Colonic mucosa (tissue), 4 donors: ENCODE results near the gene FNDC3B. TPM values are rescaled to one million over a fixed set of nuclear protein-coding genes. Genes with fewer than 3 reads are reported as not detected.
"Not testable (repeated sequence)": the region's sequence is repeated elsewhere in the genome, so short reads cannot be mapped to it uniquely, and the experiment has no call there.

ENCODE experiments used
- DNase-seq: peaks from one replicate; pipeline ENCODE4 v3.0.0-alpha.2; 2020
- H3K27ac ChIP-seq: fragments of 200-600 bp; one replicate; pipeline ENCODE4 v1.8.0; 2021
- H3K27me3 ChIP-seq: fragments of 200-600 bp; one replicate; pipeline ENCODE4 v1.8.0; 2021
- H3K36me3 ChIP-seq: fragments of 200-600 bp; one replicate; pipeline ENCODE4 v1.8.0; 2021
- H3K4me1 ChIP-seq: fragments of 200-600 bp; one replicate; pipeline ENCODE4 v1.8.0; 2021; ENCODE audit warnings: mild to moderate bottlenecking
- H3K4me3 ChIP-seq: fragments of 200-600 bp; one replicate; pipeline ENCODE4 v1.8.0; 2021
- H3K9ac ChIP-seq, 2 donors: one replicate each; pipeline ENCODE4 v1.7.0; 2013; ENCODE audit warnings: control low read depth in 2 of 2, low read depth in 2 of 2, low read length in 2 of 2
- H3K9me3 ChIP-seq: fragments of 200-600 bp; one replicate; pipeline ENCODE4 v1.8.0; 2021
- intact Hi-C: fragments of 100-400 bp; cut with DNase I; formaldehyde crosslinking; loops from one replicate; pipeline ENCODE4 v1.14.1; 2022
- total RNA-seq, 2 donors: library from RNA; stranded (reverse); fragmentation: NEBNext Ultra II Directional in 1 of 2; extraction: Animal tissue kit (Norgen Biotek cat#: 25700) in 1 of 2; gene quantifications; one replicate each; pipeline ENCODE4 v1.2.1, GENCODE V29; 2021
- TF ChIP-seq, protein P1 (sequence below): fragments of 200-600 bp; IDR thresholded peaks from one replicate; pipeline ENCODE4 v1.8.0; 2022; ENCODE audit warnings: antibody characterized with exemption, mild to moderate bottlenecking
- donor health status: healthy.
- donor health status: DM: no; HTN: no; CAD: no.
- donor health status: DM: no; HTN: no; CAD: no.

FNDC3B gene
- total RNA-seq, 2 donors from 2014 or later, result 66.7 to 142 TPM

DNA sequence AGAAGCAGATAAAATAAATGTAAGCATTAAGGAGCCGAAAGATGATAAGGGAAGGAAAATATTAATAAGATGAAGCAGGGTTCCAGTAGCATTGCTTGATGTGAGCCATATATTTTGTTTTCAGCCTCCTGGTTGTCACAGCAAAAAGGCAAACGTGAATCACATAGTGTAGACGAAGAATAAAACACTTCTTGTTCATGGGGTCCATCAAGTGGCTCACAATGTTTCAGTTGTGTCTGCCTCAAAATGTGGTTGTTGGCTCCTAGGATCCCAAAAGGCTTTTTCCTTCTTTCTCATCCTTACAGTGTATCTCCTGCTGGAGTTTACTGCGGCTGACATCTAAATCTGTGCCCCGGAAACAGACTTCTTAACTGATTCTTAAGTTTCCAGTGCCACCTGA, 213.8 kb downstream of the FNDC3B start:
- no peak for DNase-seq
- Histone ChIP-seq H3K36me3 (no peaks in the 10 kb centered on the region), H3K9me3 (no peaks in the 10 kb centered on the region), H3K9ac (no peak overlapping the region), H3K27ac (no peak overlapping the region), H3K27me3 (no peaks in the 10 kb centered on the region), H3K4me1 (no peaks in the 10 kb centered on the region), H3K4me3 (no peak overlapping the region)
- TF ChIP-seq, protein P1, sequence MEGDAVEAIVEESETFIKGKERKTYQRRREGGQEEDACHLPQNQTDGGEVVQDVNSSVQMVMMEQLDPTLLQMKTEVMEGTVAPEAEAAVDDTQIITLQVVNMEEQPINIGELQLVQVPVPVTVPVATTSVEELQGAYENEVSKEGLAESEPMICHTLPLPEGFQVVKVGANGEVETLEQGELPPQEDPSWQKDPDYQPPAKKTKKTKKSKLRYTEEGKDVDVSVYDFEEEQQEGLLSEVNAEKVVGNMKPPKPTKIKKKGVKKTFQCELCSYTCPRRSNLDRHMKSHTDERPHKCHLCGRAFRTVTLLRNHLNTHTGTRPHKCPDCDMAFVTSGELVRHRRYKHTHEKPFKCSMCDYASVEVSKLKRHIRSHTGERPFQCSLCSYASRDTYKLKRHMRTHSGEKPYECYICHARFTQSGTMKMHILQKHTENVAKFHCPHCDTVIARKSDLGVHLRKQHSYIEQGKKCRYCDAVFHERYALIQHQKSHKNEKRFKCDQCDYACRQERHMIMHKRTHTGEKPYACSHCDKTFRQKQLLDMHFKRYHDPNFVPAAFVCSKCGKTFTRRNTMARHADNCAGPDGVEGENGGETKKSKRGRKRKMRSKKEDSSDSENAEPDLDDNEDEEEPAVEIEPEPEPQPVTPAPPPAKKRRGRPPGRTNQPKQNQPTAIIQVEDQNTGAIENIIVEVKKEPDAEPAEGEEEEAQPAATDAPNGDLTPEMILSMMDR, result no peak
- intact Hi-C loops, result no loop called here

DNA sequence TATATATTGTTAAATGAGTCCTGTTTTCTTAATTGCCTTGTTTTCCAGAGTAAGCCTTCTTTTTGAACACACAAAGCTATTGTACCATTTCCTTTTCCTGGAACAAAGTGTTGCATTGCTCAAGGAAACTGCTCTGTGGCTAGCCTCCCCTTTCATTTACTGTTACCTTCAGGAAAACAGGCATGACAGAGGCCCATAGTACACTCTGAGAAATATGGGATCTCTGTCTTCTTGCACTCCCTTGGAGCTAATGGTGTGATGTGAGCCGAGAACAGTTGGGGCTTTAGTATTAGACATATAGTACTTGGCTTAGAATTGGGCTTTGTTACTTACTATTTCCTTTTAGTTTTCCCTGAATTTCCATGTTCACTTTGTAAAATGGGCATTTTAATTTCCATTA, 215.2 kb downstream of the FNDC3B start:
- Histone ChIP-seq H3K4me3 (no peak overlapping the region), H3K4me1 (no peaks in the 10 kb centered on the region), H3K9ac (no peak overlapping the region), H3K9me3 (no peaks in the 10 kb centered on the region), H3K36me3 (no peaks in the 10 kb centered on the region), H3K27ac (no peak overlapping the region), H3K27me3 (no peaks in the 10 kb centered on the region)
- no peak for DNase-seq
- TF ChIP-seq, protein P1, result no peak
- intact Hi-C loops, result no loop called here

DNA sequence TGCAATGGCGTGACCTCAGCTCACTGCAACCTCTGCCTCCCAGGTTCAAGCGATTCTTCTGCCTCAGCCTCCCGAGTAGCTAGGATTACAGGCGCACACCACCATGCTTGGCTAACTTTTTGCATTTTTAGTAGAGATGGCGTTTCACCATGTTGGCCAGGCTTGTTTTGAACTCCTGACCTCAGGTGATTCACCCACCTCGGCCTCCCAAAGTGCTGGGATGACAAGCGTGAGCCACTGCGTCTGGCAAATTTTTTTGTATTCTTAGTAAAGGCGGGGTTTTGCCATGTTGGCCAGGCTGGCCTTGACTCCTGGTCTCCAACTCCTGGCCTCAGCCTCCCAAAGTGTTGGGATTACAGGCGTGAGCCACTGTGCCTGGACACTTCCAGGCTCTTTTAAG, 215.9 kb downstream of the FNDC3B start:
- H3K9me3 ChIP-seq, H3K9ac ChIP-seq, H3K36me3 ChIP-seq, H3K4me1 ChIP-seq, H3K4me3 ChIP-seq, H3K27ac ChIP-seq, intact Hi-C loops, DNase-seq, H3K27me3 ChIP-seq: not testable (repeated sequence)

DNA sequence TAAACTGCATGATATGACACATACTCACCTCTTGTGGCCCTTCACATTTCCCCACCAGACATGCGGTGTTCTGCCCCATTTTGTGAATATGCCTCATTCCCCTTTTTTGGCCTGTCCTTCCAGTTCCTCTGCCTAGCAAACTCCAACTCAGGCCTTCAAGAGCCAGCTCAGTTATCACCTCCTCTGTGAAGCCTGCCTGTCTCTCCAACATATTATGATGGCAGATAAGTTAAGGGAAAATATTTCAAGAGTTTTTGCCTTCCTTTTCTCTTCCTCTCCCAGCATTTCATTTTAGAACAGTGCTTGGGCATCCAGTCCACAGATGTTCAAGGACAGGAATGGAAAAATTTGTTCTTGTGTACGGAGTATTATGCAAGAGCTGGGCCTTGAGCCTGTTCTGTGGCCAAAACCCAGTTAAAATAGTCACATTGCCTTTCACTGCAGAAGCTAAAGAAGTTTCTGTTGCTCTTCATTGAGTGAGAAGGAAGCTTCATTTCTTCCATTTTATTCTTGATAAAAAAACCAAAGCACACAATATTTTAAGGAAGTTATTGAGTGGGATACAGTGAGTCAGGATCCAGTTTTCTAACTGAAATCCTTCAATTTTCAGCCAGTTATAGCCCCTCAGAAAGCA, 216.8 kb downstream of the FNDC3B start:
- Histone ChIP-seq H3K9ac (no peak overlapping the region), H3K9me3 (no peaks in the 10 kb centered on the region), H3K27ac (no peak overlapping the region), H3K4me3 (no peak overlapping the region), H3K36me3 (no peaks in the 10 kb centered on the region), H3K27me3 (no peaks in the 10 kb centered on the region), H3K4me1 (no peaks in the 10 kb centered on the region)
- no peak for DNase-seq
- intact Hi-C loops, result no loop called here
- TF ChIP-seq, protein P1, result no peak

DNA sequence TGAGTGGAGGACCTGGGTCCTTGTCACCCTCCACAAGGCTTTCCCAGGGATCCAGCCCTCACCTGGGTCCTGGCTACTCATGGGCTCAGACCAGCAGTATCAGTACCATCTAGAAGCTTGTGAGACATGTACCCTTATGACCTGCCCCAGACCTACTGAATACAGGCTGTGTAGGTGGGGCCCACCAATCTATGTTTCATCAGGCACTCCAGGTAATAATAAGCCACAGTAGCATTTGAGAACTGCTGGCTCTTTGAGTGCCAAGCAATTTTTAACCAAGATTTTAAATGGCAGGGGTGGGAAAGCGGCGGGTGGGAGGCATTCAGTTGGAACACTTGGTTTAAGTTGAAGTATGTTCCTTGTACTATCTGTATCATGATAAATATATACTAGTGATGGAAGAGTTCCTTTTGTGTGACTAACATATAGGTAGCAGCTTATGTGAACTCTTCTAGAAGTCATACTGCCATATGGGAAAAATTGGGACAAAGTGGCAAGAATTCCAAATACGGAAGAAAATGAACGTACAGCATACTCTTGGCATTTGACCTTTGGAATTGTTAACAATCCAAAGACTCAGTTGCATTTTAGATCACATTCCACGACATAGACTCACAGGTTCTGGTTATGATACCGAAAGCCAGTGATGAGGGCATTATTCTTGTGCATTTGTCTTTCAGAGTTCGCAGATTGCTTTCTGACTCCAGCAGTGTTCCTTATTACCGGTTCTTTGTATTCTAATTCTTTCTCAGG, 218.4 kb downstream of the FNDC3B start:
- Histone ChIP-seq H3K27me3 (no peaks in the 10 kb centered on the region), H3K27ac (no peak overlapping the region), H3K9me3 (no peaks in the 10 kb centered on the region), H3K9ac (no peak overlapping the region), H3K4me1 (no peaks in the 10 kb centered on the region), H3K4me3 (no peak overlapping the region), H3K36me3 (no peaks in the 10 kb centered on the region)
- intact Hi-C loops, result no loop called here
- DNase-seq, result no peak
- TF ChIP-seq, protein P1, result no peak

DNA sequence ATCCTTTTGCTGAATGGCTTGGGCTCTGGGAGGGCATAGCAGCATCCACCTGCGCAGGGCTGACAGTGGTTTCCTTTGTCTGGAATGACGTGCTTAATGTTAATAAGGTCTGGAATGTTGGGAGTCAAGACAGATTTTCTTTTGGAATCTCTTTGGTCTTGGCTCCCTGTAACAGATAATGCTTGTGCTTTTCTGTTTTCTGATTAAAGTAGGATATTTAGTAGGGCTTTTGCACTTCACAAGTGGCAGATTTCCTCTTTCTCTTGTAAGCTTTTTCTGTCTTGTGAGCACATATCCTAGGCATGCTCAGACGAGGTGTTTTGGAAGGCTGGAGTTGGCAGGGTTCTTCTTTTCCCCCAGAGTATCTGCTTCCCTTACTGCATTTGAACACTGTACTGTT, 219.2 kb downstream of the FNDC3B start:
- intact Hi-C loops, result no loop called here
- Histone ChIP-seq H3K36me3 (no peaks in the 10 kb centered on the region), H3K27ac (no peak overlapping the region), H3K4me1 (no peaks in the 10 kb centered on the region), H3K4me3 (no peak overlapping the region), H3K27me3 (no peaks in the 10 kb centered on the region), H3K9ac (no peak overlapping the region), H3K9me3 (no peaks in the 10 kb centered on the region)
- TF ChIP-seq, protein P1, result no peak
- DNase-seq, result no peak
